Measurements from ENCODE around the gene TENT4B.

DNA sequence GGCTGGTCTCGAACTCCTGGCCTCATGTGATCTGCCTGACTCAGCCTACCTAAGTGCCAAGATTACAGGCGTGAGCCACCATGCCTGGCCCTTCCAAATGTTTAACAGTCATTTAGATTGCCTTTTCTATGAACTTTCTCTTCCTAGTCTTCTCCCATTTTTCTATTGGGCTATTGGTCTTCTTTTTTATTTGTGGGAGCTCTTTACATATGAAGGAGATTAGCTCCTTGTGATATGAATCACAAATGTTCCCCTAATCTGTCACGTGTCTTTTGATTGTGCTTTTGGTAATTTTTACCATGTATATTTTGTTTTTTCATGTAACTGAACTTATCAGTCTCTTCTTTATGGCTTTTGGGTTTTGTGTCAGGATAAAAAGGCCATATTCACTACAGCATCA lies 125.1 kb downstream of the TENT4B start:
- no peak for TF ChIP-seq CTCF (IDR thresholded peaks at IDR 0.05)
- TF ChIP-seq ZFX (IDR thresholded peaks at IDR 0.05; ENCODE audit: borderline replicate concordance): no peak
